HepG2 (cell line): ENCODE data around the gene DNMBP. TPM values are rescaled to one million over a fixed set of nuclear protein-coding genes. Genes with fewer than 3 reads are reported as not detected.

Experiments
- CAMTA2 ChIP-seq: sonication (generic); formaldehyde crosslinking; IDR thresholded peaks from 2 replicates; pipeline ENCODE4 v1.4.0; 2020; ENCODE audit warnings: mild to moderate bottlenecking, missing genetic modification reagents, borderline replicate concordance
- CCAR2 ChIP-seq: fragments of 200-400 bp; formaldehyde crosslinking; optimal IDR thresholded peaks from 2 replicates; pipeline ENCODE3; 2018; ENCODE audit warnings: low read depth, mild to moderate bottlenecking, low read length, moderate library complexity
- KMT2B ChIP-seq: IDR thresholded peaks from 2 replicates; pipeline ENCODE4 v1.6.1; 2016; ENCODE audit warnings: missing genetic modification reagents, missing compliant biosample characterization
- PTBP1 ChIP-seq: fragments of 200-400 bp; formaldehyde crosslinking; IDR thresholded peaks from 2 replicates; pipeline ENCODE4 v1.6.1; 2018; ENCODE audit warnings: low read length, low read depth; ENCODE audit not compliant: poor library complexity, severe bottlenecking
- REPIN1 ChIP-seq: sonication (generic); formaldehyde crosslinking; IDR thresholded peaks from 2 replicates; pipeline ENCODE4 v1.8.0; 2022; ENCODE audit warnings: missing genetic modification reagents, low read depth, mild to moderate bottlenecking, borderline replicate concordance
- SCMH1 ChIP-seq: sonication (generic); formaldehyde crosslinking; IDR thresholded peaks from 2 replicates; pipeline ENCODE4 v1.9.0; 2021; ENCODE audit warnings: missing genetic modification reagents, mild to moderate bottlenecking, borderline replicate concordance
- ZNF101 ChIP-seq: sonication (generic); formaldehyde crosslinking; IDR thresholded peaks from 2 replicates; pipeline ENCODE4 v1.4.0; 2020; ENCODE audit warnings: mild to moderate bottlenecking, low read depth, missing genetic modification reagents, borderline replicate concordance
- ZNF260 ChIP-seq: sonication (generic); formaldehyde crosslinking; IDR thresholded peaks from 2 replicates; pipeline ENCODE4 v1.4.0; 2020; ENCODE audit warnings: missing genetic modification reagents, low read depth, mild to moderate bottlenecking, borderline replicate concordance
- ZNF605 ChIP-seq: sonication (generic); formaldehyde crosslinking; IDR thresholded peaks from 2 replicates; pipeline ENCODE4 v1.8.0; 2022; ENCODE audit warnings: mild to moderate bottlenecking, missing genetic modification reagents
- ZNF724P ChIP-seq: sonication (generic); formaldehyde crosslinking; IDR thresholded peaks from 2 replicates; pipeline ENCODE4 v1.8.0; 2022; ENCODE audit warnings: missing genetic modification reagents, borderline replicate concordance
- polyA plus RNA-seq, 8 experiments: library from polyadenylated mRNA; depleted of rRNA in 3 of 8; stranded (reverse) in 7 of 8; unstranded in 1 of 8; fragments of >200 nt; fragmentation: Illumina TruSeq in 4 of 8; extraction: Trizol in 4 of 8; gene quantifications; 2 replicates each; pipeline versions ENCODE4 v1.2.1 to v1.2.3, GENCODE V29; 2011 to 2016; ENCODE audit warnings: low read depth in 4 of 8, missing spikeins in 1 of 8, mixed read lengths in 1 of 8; ENCODE audit not compliant: insufficient read depth in 1 of 8
- total RNA-seq, 5 experiments: library from RNA; depleted of rRNA; stranded (reverse); fragments of >200 nt; fragmentation: Illumina TruSeq; extraction: Trizol; gene quantifications; 2 replicates each; pipeline ENCODE4 v1.2.3, GENCODE V29; 2016; ENCODE audit warnings: low read depth in 1 of 5
- TF ChIP-seq, protein P1 (sequence below): sonication (generic); formaldehyde crosslinking; IDR thresholded peaks from 2 replicates; pipeline ENCODE4 v1.5.0; 2020; ENCODE audit warnings: missing genetic modification reagents, mild to moderate bottlenecking, borderline replicate concordance
- TF ChIP-seq, protein P2 (sequence below): sonication (generic); formaldehyde crosslinking; IDR thresholded peaks from 2 replicates; pipeline ENCODE4 v1.8.0; 2022; ENCODE audit warnings: missing genetic modification reagents, mild to moderate bottlenecking, moderate library complexity, borderline replicate concordance
- TF ChIP-seq, protein P3 (sequence below): IDR thresholded peaks from 2 replicates; pipeline ENCODE4 v1.6.1; 2016; ENCODE audit warnings: missing genetic modification reagents, missing compliant biosample characterization
- TF ChIP-seq, protein P4 (sequence below): sonication (generic); formaldehyde crosslinking; IDR thresholded peaks from 2 replicates; pipeline ENCODE4 v1.4.0; 2020; ENCODE audit warnings: missing genetic modification reagents; ENCODE audit errors: not compliant biosample characterization
- TF ChIP-seq, protein P5 (sequence below): sonication (generic); formaldehyde crosslinking; IDR thresholded peaks from 2 replicates; pipeline ENCODE4 v1.5.0; 2020; ENCODE audit warnings: mild to moderate bottlenecking, missing genetic modification reagents, borderline replicate concordance

DNMBP gene
- total and polyA plus RNA-seq, 2 of the 13 experiments (the other 11 are each of a cell fraction or from before 2014, with no cell fraction given) = 3.6 to 6.3 TPM

DNA sequence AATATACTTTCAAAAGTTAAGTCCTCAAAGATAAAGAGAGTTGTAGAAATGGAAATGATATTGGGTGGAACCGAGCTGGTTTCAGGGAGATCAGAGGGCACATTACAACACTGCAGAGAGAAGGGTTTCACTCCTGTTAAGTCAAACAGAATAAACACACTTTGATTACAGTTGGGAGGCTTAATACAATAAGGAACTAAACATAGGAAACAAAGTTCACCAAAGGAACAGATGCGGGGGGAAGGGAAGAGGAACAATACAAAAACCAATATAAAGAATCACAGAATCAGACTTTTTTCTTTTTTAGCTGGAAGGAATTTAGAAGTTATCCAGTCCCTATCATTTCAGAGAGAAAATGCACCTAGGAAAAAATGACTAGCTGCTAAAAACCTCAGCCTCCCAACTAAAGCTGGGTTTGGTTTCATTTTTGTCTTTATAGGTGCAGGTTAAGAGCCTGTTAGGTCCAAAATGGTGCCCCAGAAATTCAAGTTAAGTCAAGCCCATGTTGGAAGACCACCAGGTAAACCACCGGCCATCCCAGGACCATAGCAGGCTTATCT, 81.9 kb downstream of the DNMBP start (continued):
- TF ChIP-seq, protein P1, sequence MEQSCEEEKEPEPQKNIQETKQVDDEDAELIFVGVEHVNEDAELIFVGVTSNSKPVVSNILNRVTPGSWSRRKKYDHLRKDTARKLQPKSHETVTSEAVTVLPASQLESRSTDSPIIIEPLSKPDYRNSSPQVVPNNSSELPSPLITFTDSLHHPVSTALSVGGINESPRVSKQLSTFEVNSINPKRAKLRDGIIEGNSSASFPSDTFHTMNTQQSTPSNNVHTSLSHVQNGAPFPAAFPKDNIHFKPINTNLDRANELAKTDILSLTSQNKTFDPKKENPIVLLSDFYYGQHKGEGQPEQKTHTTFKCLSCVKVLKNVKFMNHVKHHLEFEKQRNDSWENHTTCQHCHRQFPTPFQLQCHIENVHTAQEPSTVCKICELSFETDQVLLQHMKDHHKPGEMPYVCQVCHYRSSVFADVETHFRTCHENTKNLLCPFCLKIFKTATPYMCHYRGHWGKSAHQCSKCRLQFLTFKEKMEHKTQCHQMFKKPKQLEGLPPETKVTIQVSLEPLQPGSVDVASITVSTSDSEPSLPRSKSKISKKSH (CRISPR knock-in tag) = no peak
- TF ChIP-seq ZNF724P (no peak), REPIN1 (no peak), KMT2B (CRISPR knock-in tag) (no peak), PTBP1 (no peak), ZNF101 (CRISPR knock-in tag) (no peak), SCMH1 (CRISPR knock-in tag) (no peak), ZNF260 (no peak), CCAR2 (no peak), CAMTA2 (no peak), ZNF605 (CRISPR knock-in tag) (no peak)
- TF ChIP-seq, protein P2, sequence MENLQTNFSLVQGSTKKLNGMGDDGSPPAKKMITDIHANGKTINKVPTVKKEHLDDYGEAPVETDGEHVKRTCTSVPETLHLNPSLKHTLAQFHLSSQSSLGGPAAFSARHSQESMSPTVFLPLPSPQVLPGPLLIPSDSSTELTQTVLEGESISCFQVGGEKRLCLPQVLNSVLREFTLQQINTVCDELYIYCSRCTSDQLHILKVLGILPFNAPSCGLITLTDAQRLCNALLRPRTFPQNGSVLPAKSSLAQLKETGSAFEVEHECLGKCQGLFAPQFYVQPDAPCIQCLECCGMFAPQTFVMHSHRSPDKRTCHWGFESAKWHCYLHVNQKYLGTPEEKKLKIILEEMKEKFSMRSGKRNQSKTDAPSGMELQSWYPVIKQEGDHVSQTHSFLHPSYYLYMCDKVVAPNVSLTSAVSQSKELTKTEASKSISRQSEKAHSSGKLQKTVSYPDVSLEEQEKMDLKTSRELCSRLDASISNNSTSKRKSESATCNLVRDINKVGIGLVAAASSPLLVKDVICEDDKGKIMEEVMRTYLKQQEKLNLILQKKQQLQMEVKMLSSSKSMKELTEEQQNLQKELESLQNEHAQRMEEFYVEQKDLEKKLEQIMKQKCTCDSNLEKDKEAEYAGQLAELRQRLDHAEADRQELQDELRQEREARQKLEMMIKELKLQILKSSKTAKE (CRISPR knock-in tag) = no peak
- TF ChIP-seq, protein P3, sequence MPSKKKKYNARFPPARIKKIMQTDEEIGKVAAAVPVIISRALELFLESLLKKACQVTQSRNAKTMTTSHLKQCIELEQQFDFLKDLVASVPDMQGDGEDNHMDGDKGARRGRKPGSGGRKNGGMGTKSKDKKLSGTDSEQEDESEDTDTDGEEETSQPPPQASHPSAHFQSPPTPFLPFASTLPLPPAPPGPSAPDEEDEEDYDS (CRISPR knock-in tag) = no peak
- TF ChIP-seq, protein P4, sequence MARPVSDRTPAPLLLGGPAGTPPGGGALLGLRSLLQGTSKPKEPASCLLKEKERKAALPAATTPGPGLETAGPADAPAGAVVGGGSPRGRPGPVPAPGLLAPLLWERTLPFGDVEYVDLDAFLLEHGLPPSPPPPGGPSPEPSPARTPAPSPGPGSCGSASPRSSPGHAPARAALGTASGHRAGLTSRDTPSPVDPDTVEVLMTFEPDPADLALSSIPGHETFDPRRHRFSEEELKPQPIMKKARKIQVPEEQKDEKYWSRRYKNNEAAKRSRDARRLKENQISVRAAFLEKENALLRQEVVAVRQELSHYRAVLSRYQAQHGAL (CRISPR knock-in tag) = no peak
- TF ChIP-seq, protein P5, sequence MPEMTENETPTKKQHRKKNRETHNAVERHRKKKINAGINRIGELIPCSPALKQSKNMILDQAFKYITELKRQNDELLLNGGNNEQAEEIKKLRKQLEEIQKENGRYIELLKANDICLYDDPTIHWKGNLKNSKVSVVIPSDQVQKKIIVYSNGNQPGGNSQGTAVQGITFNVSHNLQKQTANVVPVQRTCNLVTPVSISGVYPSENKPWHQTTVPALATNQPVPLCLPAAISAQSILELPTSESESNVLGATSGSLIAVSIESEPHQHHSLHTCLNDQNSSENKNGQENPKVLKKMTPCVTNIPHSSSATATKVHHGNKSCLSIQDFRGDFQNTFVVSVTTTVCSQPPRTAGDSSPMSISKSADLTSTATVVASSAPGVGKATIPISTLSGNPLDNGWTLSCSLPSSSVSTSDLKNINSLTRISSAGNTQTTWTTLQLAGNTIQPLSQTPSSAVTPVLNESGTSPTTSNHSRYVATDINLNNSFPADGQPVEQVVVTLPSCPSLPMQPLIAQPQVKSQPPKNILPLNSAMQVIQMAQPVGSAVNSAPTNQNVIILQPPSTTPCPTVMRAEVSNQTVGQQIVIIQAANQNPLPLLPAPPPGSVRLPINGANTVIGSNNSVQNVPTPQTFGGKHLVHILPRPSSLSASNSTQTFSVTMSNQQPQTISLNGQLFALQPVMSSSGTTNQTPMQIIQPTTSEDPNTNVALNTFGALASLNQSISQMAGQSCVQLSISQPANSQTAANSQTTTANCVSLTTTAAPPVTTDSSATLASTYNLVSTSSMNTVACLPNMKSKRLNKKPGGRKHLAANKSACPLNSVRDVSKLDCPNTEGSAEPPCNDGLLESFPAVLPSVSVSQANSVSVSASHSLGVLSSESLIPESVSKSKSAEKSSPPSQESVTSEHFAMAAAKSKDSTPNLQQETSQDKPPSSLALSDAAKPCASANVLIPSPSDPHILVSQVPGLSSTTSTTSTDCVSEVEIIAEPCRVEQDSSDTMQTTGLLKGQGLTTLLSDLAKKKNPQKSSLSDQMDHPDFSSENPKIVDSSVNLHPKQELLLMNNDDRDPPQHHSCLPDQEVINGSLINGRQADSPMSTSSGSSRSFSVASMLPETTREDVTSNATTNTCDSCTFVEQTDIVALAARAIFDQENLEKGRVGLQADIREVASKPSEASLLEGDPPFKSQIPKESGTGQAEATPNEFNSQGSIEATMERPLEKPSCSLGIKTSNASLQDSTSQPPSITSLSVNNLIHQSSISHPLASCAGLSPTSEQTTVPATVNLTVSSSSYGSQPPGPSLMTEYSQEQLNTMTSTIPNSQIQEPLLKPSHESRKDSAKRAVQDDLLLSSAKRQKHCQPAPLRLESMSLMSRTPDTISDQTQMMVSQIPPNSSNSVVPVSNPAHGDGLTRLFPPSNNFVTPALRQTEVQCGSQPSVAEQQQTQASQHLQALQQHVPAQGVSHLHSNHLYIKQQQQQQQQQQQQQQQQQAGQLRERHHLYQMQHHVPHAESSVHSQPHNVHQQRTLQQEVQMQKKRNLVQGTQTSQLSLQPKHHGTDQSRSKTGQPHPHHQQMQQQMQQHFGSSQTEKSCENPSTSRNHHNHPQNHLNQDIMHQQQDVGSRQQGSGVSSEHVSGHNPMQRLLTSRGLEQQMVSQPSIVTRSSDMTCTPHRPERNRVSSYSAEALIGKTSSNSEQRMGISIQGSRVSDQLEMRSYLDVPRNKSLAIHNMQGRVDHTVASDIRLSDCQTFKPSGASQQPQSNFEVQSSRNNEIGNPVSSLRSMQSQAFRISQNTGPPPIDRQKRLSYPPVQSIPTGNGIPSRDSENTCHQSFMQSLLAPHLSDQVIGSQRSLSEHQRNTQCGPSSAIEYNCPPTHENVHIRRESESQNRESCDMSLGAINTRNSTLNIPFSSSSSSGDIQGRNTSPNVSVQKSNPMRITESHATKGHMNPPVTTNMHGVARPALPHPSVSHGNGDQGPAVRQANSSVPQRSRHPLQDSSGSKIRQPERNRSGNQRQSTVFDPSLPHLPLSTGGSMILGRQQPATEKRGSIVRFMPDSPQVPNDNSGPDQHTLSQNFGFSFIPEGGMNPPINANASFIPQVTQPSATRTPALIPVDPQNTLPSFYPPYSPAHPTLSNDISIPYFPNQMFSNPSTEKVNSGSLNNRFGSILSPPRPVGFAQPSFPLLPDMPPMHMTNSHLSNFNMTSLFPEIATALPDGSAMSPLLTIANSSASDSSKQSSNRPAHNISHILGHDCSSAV = no peak
